ENCODE data around the gene LRRC28. TPM values are rescaled to one million over a fixed set of nuclear protein-coding genes. Genes with fewer than 3 reads are reported as not detected.
"Not testable (repeated sequence)": the region's sequence is repeated elsewhere in the genome, so short reads cannot be mapped to it uniquely, and the experiment has no call there.

The LRRC28 gene
- total RNA-seq, 3 donors from 2014 or later (not counting 1 experiment from before 2014, with no cell fraction given) = 18.2 to 20.9 (median 18.7) TPM

- H3K9me3 ChIP-seq (ENCODE audit: control insufficient read depth, insufficient read depth, low read length) = peaks cover 2% of the 10 kb centered on the region
- TF ChIP-seq, protein P1, sequence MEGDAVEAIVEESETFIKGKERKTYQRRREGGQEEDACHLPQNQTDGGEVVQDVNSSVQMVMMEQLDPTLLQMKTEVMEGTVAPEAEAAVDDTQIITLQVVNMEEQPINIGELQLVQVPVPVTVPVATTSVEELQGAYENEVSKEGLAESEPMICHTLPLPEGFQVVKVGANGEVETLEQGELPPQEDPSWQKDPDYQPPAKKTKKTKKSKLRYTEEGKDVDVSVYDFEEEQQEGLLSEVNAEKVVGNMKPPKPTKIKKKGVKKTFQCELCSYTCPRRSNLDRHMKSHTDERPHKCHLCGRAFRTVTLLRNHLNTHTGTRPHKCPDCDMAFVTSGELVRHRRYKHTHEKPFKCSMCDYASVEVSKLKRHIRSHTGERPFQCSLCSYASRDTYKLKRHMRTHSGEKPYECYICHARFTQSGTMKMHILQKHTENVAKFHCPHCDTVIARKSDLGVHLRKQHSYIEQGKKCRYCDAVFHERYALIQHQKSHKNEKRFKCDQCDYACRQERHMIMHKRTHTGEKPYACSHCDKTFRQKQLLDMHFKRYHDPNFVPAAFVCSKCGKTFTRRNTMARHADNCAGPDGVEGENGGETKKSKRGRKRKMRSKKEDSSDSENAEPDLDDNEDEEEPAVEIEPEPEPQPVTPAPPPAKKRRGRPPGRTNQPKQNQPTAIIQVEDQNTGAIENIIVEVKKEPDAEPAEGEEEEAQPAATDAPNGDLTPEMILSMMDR (IDR thresholded peaks at IDR 0.05) = no peak
- no peak for ATAC-seq
- no peak overlapping the region for H3K4me3 Mint-ChIP-seq
- H3K27me3 ChIP-seq (ENCODE audit: control insufficient read depth, insufficient read depth, low read length) = no peaks in the 10 kb centered on the region
- H3K27ac Mint-ChIP-seq = no peak overlapping the region
- no peak overlapping the region for H3K4me3 ChIP-seq (ENCODE audit: low read length)
- WGBS (ENCODE audit: insufficient coverage) = 90% methylated on average over 5 of the region's 5 CpGs
- H3K4me1 Mint-ChIP-seq = no peaks in the 10 kb centered on the region
- no peak for DNase-seq
- intact Hi-C loops (cut with micrococcal nuclease) = no loop called here
- H3K9me3 Mint-ChIP-seq = peaks cover 0 to 2% of the 10 kb centered on the region in 2 donors
- no peaks in the 10 kb centered on the region for H3K36me3 ChIP-seq (ENCODE audit: control insufficient read depth, insufficient read depth, low read length)
- no peak overlapping the region for H3K27ac ChIP-seq (ENCODE audit: low read length)
- peaks cover 11 to 13% of the 10 kb centered on the region in 2 donors for H3K27me3 Mint-ChIP-seq (ENCODE audit: low read depth in 2 of 2)
- H3K4me1 ChIP-seq (ENCODE audit: control insufficient read depth, insufficient read depth, low read length) = no peaks in the 10 kb centered on the region
- no peaks in the 10 kb centered on the region for H3K36me3 Mint-ChIP-seq
Measured at GRCh38 chr15:99399061-99399460, 147.8 kb downstream of the LRRC28 start.

- Mint-ChIP-seq H3K9me3 (peaks cover 0 to 2% of the 10 kb centered on the region in 2 donors), H3K27ac (no peak overlapping the region), H3K27me3 (ENCODE audit: low read depth in 2 of 2) (peaks cover 11% of the 10 kb centered on the region in 2 donors), H3K4me3 (no peak overlapping the region), H3K36me3 (no peaks in the 10 kb centered on the region), H3K4me1 (no peaks in the 10 kb centered on the region)
- Histone ChIP-seq H3K27me3 (ENCODE audit: control insufficient read depth, insufficient read depth, low read length) (no peaks in the 10 kb centered on the region), H3K4me3 (ENCODE audit: low read length) (no peak overlapping the region), H3K27ac (ENCODE audit: low read length) (no peak overlapping the region), H3K36me3 (ENCODE audit: control insufficient read depth, insufficient read depth, low read length) (no peaks in the 10 kb centered on the region), H3K4me1 (ENCODE audit: control insufficient read depth, insufficient read depth, low read length) (no peaks in the 10 kb centered on the region), H3K9me3 (ENCODE audit: control insufficient read depth, insufficient read depth, low read length) (no peaks in the 10 kb centered on the region)
- no peak for ATAC-seq
- no peak for DNase-seq
- TF ChIP-seq, protein P1 (IDR thresholded peaks at IDR 0.05) = no peak
- WGBS (ENCODE audit: insufficient coverage) = 100% methylated on average over 1 of the region's 4 CpGs
- intact Hi-C loops (cut with micrococcal nuclease) = no loop called here
Measured at GRCh38 chr15:99399618-99400017, 148.3 kb downstream of the LRRC28 start.

DNA sequence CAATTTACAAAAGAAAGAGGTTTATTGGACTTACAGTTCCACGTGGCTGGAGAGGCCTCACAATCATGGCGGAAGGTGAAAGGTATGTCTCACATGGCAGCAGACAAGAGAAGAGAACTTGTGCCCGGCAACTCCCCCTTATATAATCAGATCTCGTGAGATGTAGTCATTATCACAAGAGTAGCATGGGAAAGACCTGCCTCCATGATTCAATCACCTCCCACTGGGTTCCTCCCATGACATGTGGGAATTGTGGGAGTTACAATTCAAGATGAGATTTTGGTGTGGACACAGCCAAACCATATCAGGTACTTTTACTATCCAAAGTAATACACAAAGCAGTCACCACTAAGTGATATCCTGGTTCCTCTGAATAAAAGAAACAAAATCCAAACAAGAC lies 149.9 kb downstream of the LRRC28 start:
- H3K4me1 ChIP-seq (ENCODE audit: control insufficient read depth, insufficient read depth, low read length); H3K27ac ChIP-seq (ENCODE audit: low read length); H3K27me3 ChIP-seq (ENCODE audit: control insufficient read depth, insufficient read depth, low read length); ATAC-seq; DNase-seq; H3K36me3 ChIP-seq (ENCODE audit: control insufficient read depth, insufficient read depth, low read length); H3K9me3 ChIP-seq (ENCODE audit: control insufficient read depth, insufficient read depth, low read length); H3K27ac Mint-ChIP-seq; H3K4me1 Mint-ChIP-seq; H3K9me3 Mint-ChIP-seq; H3K27me3 Mint-ChIP-seq (ENCODE audit: low read depth in 2 of 2); H3K4me3 Mint-ChIP-seq; intact Hi-C loops (cut with micrococcal nuclease); H3K36me3 Mint-ChIP-seq; H3K4me3 ChIP-seq (ENCODE audit: low read length): not testable (repeated sequence)
- WGBS (ENCODE audit: insufficient coverage) = 100% methylated on average over 2 of the region's 4 CpGs

DNA sequence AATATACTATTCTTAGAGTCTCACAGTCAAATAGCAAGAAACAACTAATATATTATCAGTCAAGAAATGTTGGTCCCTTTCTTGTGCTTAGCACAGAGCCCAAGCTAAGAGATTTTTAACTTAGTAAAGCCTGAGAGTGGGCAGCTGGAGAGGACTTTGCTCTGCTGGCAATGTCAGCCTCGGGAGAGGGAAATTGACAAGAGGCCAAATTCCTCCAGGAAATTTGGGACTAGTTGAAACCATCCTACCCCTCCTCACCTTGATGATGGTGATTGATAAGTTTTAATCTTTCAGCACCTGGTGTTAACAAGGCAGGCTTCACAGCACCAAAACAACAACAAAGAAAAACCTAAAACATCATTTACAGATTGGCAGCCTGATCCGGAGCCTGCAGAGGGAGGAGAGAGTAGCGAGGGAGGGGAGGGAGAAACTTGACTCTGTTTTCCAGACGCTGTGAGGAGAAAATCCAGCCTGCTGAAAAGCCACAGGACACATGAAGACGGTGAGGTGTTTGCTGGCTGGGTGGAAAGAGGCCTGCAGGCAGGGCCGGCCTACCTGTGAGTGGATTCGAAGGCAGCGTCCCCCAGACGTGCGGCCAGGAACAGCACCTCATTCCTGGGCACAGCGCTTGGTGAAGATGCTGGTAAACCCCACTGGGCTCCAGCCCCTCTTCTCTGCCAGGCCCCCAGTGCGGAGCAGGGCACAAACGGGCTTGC lies 150.9 kb downstream of the LRRC28 start:
- no peaks in the 10 kb centered on the region for H3K36me3 ChIP-seq (ENCODE audit: control insufficient read depth, insufficient read depth, low read length)
- H3K4me3 ChIP-seq (ENCODE audit: low read length) = no peak overlapping the region
- DNase-seq = no peak
- H3K4me3 Mint-ChIP-seq = no peak overlapping the region
- H3K27ac Mint-ChIP-seq = no peak overlapping the region
- no peaks in the 10 kb centered on the region for H3K9me3 Mint-ChIP-seq
- ATAC-seq = no peak
- no peaks in the 10 kb centered on the region for H3K4me1 ChIP-seq (ENCODE audit: control insufficient read depth, insufficient read depth, low read length)
- 92% methylated on average over 13 of the region's 13 CpGs for WGBS (ENCODE audit: insufficient coverage)
- H3K4me1 Mint-ChIP-seq = no peaks in the 10 kb centered on the region
- no peaks in the 10 kb centered on the region for H3K36me3 Mint-ChIP-seq
- H3K27ac ChIP-seq (ENCODE audit: low read length) = no peak overlapping the region
- intact Hi-C loops (cut with micrococcal nuclease) = no loop called here
- peaks cover 6 to 9% of the 10 kb centered on the region in 2 donors for H3K27me3 Mint-ChIP-seq (ENCODE audit: low read depth in 2 of 2)
- H3K9me3 ChIP-seq (ENCODE audit: control insufficient read depth, insufficient read depth, low read length) = no peaks in the 10 kb centered on the region
- H3K27me3 ChIP-seq (ENCODE audit: control insufficient read depth, insufficient read depth, low read length) = no peaks in the 10 kb centered on the region
- TF ChIP-seq, protein P1 (IDR thresholded peaks at IDR 0.05) = no peak
